Measurements from ENCODE around the gene FAM78A.

GRCh38 chr9:131258698-131259431 lies 17.4 kb downstream of the FAM78A start:
- TF ChIP-seq CTCF (IDR thresholded peaks at IDR 0.05): no peak
- no peak for TF ChIP-seq EP300 (IDR thresholded peaks at IDR 0.05)
- TF ChIP-seq POLR2AphosphoS5 (IDR thresholded peaks at IDR 0.05): no peak

Data from sigmoid colon (tissue), 4 donors.